GM19351 (cell line): ENCODE data around the gene TFCP2.

Experiments
- ATAC-seq: cut with Tn5 transposase; IDR thresholded peaks from one replicate; pipeline ENCODE4 v1.9.1; 2021; ENCODE audit warnings: mild to moderate bottlenecking, moderate library complexity; ENCODE audit not compliant: unreplicated experiment

The TFCP2 gene

DNA sequence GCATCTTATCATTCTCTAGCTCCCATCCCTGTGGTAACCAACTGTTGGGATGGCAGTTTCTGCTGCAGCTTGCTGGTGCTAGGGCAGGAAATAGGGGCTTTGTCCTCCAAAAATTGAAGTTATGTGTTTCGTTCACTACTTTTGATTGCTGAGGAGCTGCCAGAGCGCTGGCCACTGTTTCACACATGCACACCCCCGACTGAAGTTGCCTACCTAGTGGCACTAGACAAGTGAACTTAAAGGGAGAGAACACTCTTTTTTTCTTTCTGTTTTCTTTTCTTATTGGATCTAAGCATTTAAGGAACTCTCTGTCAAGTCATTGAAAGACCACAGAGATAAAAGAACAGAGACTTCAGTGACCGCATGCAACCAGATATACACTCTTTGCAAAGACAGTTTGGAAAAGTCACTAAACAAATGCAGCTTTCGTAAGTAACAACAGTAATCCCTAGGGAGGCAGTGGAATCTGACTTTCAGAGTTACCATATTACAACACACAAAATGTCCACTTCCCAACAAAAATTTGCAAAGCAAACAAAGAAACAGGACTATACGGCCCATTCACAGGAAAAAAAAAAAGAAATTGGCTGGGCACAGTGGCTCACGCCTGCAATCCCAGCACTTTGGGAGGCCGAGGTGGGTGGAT, 12.0 kb downstream of the TFCP2 start:
- ATAC-seq, result no peak

DNA sequence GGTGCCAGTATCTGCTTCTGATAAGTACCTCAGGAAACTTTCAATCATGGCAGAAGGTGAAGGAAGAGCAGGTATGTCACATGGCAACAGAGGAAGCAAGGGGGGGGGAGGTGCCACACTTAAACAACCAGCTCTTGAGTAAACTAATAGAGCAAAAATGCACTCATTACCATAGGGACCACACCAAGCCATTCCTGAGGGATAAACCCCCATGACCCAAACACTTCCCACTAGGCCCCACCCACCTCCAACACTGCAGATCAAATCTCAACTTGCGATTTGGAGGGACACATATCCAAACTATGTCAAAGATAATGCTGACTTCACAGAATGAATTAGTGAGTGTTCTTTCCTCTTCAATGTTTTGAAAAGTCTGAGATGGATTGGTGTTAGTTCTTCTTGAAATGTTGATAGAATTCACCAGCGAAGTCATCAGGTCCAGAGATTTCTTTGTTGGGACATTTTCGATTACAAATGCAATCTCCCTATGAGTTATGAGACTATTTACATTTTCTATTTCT, 16.6 kb downstream of the TFCP2 start:
- ATAC-seq, result no peak

DNA sequence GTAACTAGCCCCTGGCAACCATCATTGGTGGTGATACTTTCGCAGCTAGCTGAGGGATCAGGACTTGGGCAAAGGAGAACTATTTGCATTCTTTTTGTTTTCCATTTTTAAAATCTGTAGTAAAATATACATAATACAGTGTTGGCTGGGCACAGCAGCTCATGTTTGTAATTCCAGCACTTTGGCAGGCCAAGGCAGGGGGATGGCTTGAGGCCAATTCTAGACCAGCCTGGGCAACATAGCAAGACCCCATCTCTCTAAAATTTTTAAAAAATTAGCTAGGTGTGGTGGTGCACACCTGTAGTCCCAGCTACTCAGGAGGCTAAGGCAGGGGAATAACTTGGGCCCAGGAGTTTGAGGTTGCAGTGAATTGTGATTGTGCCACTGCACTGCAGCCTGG, 20.0 kb downstream of the TFCP2 start:
- no peak for ATAC-seq

DNA sequence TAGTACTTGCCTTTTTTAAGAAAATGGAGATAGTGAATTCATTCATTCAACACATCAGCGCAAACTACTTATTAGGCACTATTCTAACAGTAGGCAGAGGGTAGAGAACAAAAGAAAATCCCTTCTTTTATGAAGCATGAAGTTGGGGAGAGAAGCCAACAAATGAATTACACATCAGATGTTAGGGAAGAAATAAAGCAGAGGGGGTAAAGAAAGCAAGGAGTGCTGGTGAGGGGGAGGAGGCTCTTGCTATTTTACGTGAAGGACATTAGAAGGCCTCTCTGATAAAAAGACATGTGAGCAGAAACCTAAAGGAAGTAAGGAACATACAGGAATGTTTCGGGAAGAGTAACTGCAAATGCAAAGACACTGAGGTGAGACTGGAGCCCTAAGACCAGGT, 22.2 kb downstream of the TFCP2 start:
- ATAC-seq, result no peak

DNA sequence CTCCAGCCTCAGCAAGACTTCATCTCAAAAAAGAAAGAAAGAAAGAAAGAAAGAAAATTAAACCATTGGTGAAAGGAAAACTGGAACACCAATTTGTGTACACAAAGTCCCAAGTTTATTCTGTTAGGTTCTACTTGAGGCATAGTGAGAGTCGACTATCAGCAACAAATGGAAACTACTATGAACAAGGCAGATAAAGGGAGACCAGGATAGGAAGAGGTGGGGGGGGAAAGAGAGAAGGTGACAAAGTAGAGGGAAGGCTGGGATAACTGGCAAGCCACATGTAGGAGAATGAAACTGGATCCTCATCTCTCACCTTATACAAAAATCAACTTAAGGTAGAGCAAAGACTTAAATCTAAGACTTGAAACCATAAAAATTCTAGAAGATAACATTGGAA, 25.6 kb downstream of the TFCP2 start:
- no peak for ATAC-seq

DNA sequence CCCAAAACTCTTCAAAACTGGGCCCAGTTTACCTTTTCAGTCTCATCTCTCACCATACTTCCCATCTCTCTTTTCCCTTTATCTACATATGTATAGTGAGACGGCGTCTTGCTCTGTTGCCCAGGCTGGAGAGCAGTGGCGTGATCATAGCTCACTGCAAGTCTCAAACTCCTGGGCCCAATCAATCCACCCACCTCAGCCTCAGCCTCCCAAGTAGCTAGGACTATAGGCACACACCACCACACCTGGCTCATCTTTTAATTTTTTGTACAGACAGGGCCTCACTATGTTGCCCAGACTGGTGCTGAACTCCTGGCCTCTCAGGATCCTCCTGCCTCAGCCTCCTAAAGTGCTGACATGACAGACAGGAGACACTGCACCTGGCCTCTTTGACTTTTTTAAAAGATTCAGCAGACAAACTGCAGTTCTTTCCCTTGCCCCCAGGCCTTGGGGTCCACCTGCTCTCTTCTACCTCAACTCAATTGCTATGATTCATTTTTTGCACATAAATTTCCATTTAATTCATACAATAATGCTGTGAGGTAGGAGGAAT, 33.6 kb downstream of the TFCP2 start:
- no peak for ATAC-seq

DNA sequence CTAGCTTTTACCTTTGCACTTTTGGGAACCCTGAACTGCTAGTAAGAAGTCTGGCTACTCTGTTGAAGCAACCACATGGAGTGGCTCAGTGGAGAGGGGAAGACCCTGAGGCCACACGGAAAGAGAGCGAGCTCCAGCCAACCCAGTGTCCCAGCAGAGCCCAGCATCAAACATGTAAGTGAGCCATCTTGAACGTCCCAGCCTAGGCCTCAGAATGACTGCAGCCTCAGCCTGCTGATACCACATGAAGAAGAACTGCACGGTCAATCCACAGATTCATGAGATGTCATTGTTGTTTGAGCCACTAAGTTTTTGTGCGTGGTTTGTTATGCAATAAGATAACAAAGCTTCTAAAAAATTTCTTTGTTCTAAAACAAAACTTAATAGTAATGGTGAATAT, 40.2 kb downstream of the TFCP2 start:
- ATAC-seq, result no peak

DNA sequence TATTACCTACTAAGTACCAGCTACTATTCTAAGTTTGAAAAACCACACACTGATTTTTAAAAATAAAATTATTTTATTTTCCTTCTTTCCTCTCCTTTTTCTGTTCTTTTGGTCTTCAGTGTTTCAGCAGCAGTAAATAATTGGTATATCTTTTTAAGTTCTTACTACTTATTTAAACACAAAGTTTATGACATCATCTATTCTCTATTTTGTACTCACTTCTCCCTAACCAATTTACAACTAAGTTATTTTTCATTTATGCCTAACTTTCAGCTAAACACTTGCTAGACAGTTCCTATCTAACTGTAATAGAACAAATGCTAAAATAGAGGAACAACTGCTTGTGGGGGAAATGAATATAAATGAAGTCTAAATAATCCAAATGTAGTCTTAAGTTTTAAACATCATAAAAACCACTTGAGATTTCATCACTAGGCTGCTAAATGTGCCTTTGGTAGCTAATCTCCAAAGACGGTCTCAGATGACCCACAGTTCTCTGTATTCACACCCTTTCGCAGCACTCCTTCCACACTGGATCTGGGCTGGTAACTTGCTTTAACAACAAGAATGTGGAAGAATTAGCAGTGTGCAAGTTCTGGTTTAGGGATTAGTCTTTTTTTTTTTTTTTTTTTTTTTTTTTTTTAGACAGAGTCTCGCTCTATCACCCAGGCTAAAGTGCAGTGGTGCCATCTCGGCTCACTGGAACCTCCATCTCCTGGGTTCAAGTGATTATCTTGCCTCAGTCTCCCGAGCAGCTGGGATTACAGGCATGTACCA, 41.0 kb downstream of the TFCP2 start:
- no peak for ATAC-seq

DNA sequence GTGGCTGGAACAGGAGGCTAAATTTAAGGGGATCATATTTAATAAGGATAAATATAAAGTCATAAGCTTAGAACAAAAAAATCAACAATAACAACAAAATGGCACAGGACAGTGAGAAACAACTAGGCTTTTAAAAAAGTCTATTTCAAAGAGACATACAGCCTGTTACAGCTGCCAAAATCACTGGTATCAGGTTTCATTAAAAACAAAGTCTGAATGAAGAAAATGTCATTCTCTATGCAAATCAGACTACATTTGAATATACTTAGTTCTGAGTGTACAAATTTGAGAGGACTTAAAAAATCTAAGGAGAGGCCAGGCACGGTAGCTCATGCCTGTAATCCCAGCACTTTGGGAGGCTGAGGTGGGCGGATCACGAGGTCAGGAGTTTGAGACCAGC, 44.0 kb downstream of the TFCP2 start:
- ATAC-seq, result no peak

DNA sequence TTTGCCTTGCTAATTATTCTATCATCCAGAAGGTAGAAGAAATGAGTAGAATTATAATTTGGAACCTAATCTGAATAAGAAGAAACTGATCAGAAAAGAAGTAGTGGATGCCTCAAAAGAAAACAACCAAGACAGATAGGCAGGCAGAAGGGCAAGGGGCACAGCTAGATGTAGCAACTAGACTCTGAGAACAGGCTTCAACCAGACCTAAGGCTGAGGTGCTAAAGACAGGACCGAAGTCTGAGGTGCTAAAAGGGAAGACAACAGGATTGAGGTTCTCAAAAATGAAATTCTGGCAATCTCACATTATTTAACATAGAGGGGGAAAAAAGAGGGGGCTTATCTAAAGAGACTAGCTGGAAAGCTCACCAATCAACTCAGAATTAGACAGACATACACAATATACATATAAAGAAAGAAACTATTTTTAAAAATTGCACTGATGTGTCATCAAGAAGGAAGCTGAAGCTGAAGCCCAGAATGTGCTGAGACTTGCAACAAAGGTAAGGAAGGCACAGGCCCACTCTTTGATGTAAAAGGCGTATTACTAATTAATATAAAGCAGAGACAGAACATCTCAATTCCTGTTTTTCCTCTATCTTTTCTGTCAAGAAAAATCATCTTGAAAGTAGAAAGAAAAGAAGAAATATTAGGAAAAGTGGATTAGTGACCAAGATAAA, 45.7 kb downstream of the TFCP2 start:
- no peak for ATAC-seq

DNA sequence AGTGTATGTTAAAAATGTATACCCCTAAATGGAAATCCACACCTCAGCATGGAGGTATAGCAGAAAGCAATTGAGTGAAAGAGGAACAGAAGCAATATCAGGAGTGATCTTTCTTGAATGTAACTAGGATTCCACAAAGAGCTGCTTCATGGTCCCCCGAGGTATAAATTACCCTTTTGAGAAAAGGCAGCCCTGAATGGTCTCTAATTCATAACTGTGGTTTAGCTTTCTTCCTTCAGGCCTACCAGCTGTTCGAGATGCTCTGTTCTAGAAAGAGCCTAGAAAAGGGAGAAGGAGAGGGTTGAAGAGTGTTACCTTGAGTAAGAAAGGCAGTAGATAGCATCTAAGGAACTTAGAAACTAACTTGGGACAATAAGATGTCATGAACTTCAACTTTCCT, 46.6 kb downstream of the TFCP2 start:
- ATAC-seq, result no peak

DNA sequence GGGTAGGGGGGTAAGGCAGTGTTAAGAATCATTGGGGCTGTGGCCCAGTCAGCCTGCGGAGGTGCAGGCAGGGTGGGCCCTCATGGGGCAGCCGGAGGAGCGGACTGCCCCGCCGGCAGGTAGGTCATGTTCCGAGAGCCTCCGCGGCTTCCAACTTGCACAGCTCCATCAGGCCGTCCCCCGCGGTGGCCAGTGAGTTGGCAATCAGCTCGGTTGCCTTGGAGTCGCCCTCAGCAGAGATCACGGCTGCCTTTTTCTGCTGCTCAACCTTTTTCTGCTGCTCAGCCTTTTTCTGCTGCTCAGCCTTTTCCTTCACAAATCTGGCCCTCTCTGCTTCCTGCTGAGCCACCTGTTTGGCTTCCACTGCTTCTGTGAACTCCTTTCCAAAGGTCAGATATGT, 48.4 kb downstream of the TFCP2 start:
- ATAC-seq, result no peak

DNA sequence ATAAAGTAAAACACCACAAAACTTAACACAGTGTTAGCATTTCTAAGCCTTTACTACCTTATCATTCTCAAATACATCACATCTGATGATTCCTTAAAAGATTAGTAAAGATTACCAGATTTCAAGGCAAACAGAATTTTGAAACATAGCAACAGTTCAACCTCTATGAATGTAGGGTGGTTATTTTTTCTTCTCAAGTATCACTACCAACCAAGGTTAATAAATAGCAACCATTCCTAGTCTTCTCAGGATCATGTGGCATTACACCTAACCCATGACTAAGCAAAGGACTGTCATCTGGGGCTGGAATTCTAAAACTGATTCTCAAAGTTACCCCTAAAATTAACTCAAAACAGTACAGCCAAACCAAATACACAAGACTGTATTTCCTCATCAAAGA, 50.1 kb downstream of the TFCP2 start:
- ATAC-seq, result no peak

DNA sequence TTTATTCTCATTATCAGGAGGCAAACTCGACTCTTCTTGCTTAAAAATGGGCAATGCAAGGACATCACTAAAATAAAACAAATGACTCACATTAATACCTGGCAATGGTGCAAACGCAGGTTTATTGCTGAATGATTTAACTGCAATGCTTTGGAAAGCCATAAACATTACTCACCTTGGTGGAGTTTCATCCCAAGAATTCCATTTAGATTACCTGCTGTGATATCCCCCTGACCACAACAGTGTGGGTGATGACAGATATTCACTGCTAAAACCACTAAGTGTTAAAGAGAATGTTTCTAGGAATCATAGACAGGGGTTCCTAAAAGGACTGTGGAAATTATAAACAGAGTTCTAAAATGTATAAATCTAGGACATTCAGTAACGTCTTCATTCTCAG, 54.2 kb downstream of the TFCP2 start:
- ATAC-seq, result no peak

DNA sequence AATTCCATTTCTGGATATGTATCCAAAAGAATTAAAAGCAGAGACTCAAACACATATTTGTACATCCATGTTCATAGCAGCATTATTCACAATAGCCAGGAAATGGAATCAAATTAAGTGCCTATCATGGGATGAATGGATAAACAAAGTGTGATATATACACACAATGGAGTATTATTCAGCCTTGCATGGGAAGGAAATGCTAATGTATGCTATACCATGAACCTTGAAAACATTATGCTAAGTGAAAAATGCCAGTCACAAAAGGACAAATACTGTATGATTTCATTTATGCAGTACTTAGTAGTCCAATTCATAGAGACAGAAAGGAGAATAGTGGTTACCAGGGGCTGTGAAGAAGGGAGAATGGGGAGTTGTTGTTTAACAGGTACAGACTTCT, 57.4 kb downstream of the TFCP2 start:
- no peak for ATAC-seq

DNA sequence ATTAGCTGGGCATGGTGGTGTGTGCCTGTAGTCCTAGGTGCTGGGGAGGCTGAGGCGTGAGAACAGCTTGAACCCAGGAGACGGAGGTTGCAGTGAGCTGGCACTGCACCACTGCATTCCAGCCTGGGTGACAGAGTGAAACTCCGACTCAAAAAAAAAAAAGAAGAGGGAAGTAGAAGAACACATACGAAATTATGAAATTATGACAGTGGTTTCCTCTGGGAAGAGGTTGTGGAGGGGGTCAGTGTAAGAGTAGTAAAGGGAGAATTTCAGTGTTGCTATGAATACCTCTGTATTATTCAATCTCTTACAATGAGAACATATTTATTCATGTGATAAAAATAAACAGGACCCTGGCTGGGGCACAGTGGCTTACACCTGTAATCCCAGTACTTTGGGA, 64.8 kb downstream of the TFCP2 start:
- ATAC-seq, result no peak

DNA sequence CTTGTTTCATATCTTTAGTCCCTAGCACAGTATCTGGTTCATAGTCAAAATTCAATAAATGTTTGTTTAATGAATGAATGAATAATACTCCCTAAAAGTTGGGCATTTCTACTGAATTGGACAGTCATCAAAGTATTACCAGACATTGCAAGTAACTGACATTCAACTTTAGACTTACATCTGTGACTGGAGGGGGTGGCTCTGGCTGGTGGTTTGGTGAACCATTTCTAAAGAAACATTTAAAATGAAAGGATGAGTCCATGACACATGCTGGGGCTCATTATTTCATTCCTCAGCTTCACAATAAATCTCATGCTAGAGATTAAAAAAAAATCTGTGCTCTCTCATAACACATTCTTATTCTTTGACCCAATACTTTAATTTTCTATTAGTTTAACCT, 69.0 kb downstream of the TFCP2 start:
- ATAC-seq, result no peak

DNA sequence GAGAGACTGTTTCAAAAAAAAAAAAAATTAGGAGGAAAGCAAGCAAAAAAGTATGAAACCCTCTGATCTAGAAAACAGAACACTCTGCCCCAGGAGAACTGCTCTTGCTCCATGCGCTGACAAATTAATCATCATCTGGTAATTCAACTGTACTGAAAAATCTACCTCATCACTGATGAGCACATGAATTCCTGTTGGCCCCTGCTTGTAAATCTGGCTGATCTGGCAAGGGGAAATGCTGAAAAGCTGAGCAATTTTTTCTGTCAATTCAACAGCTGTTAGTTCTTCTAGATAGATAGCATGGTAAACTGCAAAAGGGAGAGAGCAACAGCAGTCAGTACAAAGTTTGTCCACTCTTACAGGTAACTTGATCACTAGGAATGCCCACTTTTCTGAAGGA, 74.3 kb downstream of the TFCP2 start:
- no peak for ATAC-seq

DNA sequence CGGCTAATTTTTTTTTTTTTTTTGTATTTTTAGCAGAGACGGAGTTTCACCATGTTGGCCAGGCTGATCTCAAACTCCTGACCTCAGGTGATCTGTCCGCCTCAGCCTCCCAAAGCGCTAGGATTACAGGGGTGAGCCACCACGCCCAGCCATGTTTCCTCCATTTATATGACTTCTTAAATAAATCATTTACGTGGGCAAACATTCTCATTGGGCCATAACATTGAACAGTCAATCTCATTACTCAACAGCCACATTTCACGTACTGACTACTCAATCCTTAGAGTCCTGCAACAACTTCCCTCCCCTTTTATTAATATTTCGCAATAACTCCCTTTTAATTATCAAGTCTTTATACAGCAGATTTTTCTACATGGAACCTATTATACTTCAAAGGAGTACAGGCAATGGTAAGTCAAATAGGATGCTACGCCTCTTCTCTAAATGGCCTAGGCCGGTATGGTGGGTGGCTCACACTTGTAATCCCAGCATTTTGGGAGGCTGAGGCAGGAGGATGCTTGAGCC, 82.2 kb downstream of the TFCP2 start:
- no peak for ATAC-seq

DNA sequence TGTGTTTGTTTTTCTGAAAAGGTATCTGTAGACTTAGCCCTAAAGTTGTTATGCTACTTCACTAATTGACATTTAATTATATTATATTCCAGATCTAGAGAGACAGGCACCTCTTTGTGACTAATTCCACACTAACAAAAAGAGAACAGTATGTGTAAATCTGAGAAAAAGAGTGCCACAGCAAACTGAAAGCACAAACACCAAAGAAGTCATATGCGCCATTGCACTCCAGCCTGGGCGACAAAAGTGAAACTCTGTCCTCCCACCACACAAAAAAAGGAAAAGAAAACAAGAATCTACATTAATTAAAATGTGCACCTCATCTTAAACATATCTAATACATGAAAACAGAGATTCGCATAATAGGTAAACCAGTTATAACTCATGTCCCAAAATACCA, 85.1 kb downstream of the TFCP2 start:
- no peak for ATAC-seq

DNA sequence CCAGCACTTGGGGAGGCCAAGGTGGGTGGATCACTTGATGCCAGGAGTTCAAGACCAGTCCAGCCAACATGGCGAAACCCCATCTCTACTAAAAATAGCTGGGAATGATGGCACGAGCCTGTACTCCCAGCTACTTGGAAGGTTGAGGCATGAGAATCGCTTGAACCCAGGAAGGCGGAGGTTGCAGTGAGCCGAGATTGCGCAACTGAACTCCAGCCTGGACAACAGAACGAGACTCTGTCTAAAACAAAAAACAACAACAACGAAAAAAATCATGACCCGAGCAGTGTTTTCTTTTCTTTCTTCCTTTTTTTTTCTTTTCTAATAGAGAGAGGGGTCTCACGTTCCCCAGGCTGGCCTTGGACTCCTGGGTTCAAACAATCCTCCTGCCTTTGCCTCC, 86.0 kb downstream of the TFCP2 start:
- no peak for ATAC-seq

DNA sequence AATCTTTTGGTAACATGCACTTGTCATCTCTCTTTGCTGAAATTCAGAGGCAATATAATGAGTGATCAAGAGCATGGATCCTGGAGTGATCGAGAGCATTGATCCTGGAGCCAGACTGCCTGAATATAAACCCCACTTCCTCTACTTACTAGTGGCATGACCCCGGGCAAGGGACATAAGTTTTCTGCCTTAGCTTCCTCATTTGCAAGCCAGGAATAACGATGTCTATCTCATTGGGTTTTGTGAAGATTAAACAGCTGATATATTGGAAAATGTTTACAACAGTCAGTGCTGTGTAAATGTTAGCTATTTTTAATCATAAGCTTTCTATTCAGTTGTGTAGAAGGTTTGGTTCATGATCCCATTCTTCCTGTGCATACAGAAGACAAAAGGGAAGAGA, 87.2 kb downstream of the TFCP2 start:
- no peak for ATAC-seq
